GM23248 (cell line): Measurements from ENCODE around the gene PLCL2.

ENCODE experiments used
- EZH2 ChIP-seq: fragments of 200-600 bp; sonication (generic); IDR thresholded peaks from 2 replicates; pipeline ENCODE4 v1.6.1; 2018; ENCODE audit warnings: antibody characterized with exemption, mild to moderate bottlenecking; ENCODE audit not compliant: insufficient read depth, poor library complexity, severe bottlenecking
- EZH2phosphoT487 ChIP-seq: fragments of 200-600 bp; sonication (generic); IDR thresholded peaks from 2 replicates; pipeline ENCODE4 v1.6.1; 2018; ENCODE audit warnings: antibody characterized with exemption, moderate library complexity, mild to moderate bottlenecking, low read depth; ENCODE audit not compliant: insufficient read depth

- no peak for TF ChIP-seq EZH2
- TF ChIP-seq EZH2phosphoT487 = no peak
These were observed 38.2 kb upstream of the PLCL2 start for GRCh38 chr3:16846373-16847080.
